Lung (tissue), 12 donors: Measurements from ENCODE around the gene CEACAM16. TPM values are rescaled to one million over a fixed set of nuclear protein-coding genes. Genes with fewer than 3 reads are reported as not detected.

Experiments used
- ATAC-seq: fragments of 200-7000 bp; cut with Tn5 transposase; one replicate; pipeline ENCODE4 v1.9.1; 2020; ENCODE audit warnings: moderate number of reproducible peaks; ENCODE audit not compliant: insufficient read depth, low FRiP score
- DNase-seq, 3 donors: peaks; one replicate each; pipeline ENCODE4 v3.0.0-alpha.2; 2013 to 2017
- H3K27ac ChIP-seq, 2 donors: one replicate each; pipeline ENCODE4 v1.5.1; 2013; ENCODE audit warnings: mild to moderate bottlenecking in 2 of 2, moderate library complexity in 2 of 2, control low read depth in 1 of 2, inconsistent platforms in 1 of 2, low read depth in 1 of 2, low read length in 1 of 2
- H3K27me3 ChIP-seq, 3 donors: one replicate each; pipeline ENCODE4 v1.5.1; 2013; ENCODE audit warnings: low read length in 2 of 3; ENCODE audit not compliant: control insufficient read depth in 3 of 3, insufficient read depth in 3 of 3
- H3K36me3 ChIP-seq, 4 donors: one replicate each; pipeline ENCODE4 v1.5.1; 2013; ENCODE audit warnings: low read length in 4 of 4, mild to moderate bottlenecking in 1 of 4, moderate library complexity in 1 of 4; ENCODE audit not compliant: control insufficient read depth in 4 of 4, insufficient read depth in 4 of 4
- H3K4me1 ChIP-seq, 5 donors: one replicate each; pipeline ENCODE4 v1.5.1; 2013; ENCODE audit warnings: low read length in 5 of 5, mild to moderate bottlenecking in 2 of 5, moderate library complexity in 1 of 5; ENCODE audit not compliant: control insufficient read depth in 5 of 5, insufficient read depth in 5 of 5
- H3K4me3 ChIP-seq: one replicate; pipeline ENCODE4 v1.5.1; 2013; ENCODE audit warnings: mild to moderate bottlenecking, control low read depth, moderate library complexity
- H3K9ac ChIP-seq, 2 donors: one replicate each; pipeline ENCODE4 v1.5.1; 2013; ENCODE audit warnings: low read length in 2 of 2, control low read depth in 1 of 2; ENCODE audit not compliant: insufficient read depth in 1 of 2
- H3K9me3 ChIP-seq, 4 donors: one replicate each; pipeline ENCODE4 v1.5.1; 2013; ENCODE audit warnings: low read length in 3 of 4, mild to moderate bottlenecking in 1 of 4, moderate library complexity in 1 of 4; ENCODE audit not compliant: control insufficient read depth in 4 of 4, insufficient read depth in 3 of 4
- CTCF ChIP-seq: IDR thresholded peaks from 2 replicates; pipeline ENCODE4 v1.5.1; 2012; ENCODE audit warnings: mild to moderate bottlenecking; ENCODE audit errors: control extremely low read depth, extremely low read depth
- WGBS, 2 donors: extraction: QIAGEN DNeasy Blood & Tissue Kit; methylation state at CpG; one replicate each; pipeline ENCODE4 v1.1.7; 2013; 5-methylcytosine and 5-hydroxymethylcytosine counted together
- polyA plus RNA-seq, 2 donors: library from polyadenylated mRNA; stranded (reverse); fragments of 200-250 nt; gene quantifications; one replicate each; pipeline ENCODE4 v1.2.1, GENCODE V29; 2013
- total RNA-seq, 2 donors: library from RNA; depleted of rRNA in 1 of 2; stranded (reverse); fragments of >200 nt in 1 of 2; gene quantifications; one replicate each; pipeline ENCODE4 v1.2.1, GENCODE V29; 2014 to 2021
- donor health status: control.
- donor health status: control.
- donor health status: Bipolar disorder and iron deficiency.
- donor health status: healthy.
- donor health status: DM: yes; HTN: yes; CAD: no.

The CEACAM16 gene
- total and polyA plus RNA-seq, 4 donors: 0.26 TPM; not detected in 3

DNA sequence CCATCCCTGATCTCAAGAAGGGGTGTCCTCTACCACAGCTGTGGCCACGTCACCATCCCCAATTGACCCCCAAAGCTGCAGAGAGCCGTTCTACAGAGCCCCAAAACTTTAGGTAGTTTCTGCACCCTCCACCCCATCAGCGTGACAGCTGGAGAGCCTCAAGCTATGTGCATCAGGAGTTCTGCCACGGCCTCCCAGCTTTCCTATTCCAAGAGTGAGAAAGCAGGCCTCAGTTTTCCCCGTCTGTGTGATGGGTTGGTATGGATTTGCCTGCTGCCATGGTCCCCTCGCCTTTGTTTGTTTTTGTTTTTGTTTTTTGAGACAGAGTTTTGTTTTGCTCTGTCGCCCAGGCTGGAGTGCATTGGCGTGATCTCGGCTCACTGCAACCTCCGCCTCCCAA, 51.0 kb downstream of the CEACAM16 start:
- Histone ChIP-seq H3K4me3 (peak overlapping the region; percentile 67), H3K36me3 (peaks cover 0 to 12% (median 1%) of the 10 kb centered on the region in 4 donors), H3K27ac (peak overlapping the region; percentile 86 to 91), H3K4me1 (peaks cover 13 to 43% (median 15%) of the 10 kb centered on the region in 5 donors), H3K9ac (no peak overlapping the region), H3K27me3 (no peaks in the 10 kb centered on the region), H3K9me3 (no peaks in the 10 kb centered on the region)
- WGBS, 2 donors: 64 to 78% methylated on average over 10 of the region's 10 CpGs
- no peak for DNase-seq
- TF ChIP-seq CTCF: no peak
- ATAC-seq: no peak

DNA sequence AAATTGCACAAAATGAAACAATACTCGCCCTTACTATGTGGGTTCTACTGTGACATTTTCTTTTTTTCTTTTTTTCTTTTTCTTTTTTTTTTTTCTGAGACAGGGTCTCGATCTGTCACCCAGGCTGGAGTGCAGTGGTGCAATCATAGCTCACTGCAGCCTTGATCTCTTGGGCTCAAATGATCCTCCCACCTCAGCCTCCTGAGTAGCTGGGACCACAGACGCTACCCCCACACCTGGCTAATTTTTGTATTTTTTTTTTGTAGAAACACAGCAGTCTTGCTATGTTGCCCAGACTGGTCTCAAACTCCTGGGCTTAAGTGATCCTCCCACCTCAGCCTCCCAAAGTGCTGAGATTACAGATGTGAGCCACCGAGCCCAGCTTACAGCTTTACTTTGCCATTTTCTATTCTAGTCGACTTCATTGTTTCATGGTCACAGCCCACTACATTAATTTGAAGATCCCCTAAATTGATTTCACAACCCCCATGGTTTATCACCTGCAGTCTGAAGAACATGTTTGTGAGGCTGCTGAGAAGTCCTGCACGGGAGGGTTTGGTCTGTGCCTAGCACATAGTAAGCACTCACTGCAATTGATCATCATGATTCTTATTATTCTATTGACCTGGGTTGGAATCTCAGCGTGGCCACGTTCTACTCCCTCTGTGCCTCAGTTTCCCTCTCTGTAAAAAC, 53.3 kb downstream of the CEACAM16 start:
- no peak for TF ChIP-seq CTCF
- H3K27ac ChIP-seq: peak overlapping the region in 1 of 2 donors; percentile 69
- H3K36me3 ChIP-seq: peaks cover 0 to 18% (median 1%) of the 10 kb centered on the region in 4 donors
- WGBS, 2 donors: 55 to 57% methylated on average over 8 of the region's 8 CpGs
- H3K4me1 ChIP-seq: peaks cover 15 to 44% (median 28%) of the 10 kb centered on the region in 5 donors
- peak overlapping the region; percentile 6 for H3K4me3 ChIP-seq
- DNase-seq (no peak), ATAC-seq (no peak)
- H3K27me3 ChIP-seq: no peaks in the 10 kb centered on the region
- no peak overlapping the region for H3K9ac ChIP-seq
- H3K9me3 ChIP-seq: no peaks in the 10 kb centered on the region

GRCh38 chr19:44752816-44753625, 54.1 kb downstream of the CEACAM16 start:
- Histone ChIP-seq H3K4me1 (peaks cover 10 to 43% (median 28%) of the 10 kb centered on the region in 5 donors), H3K4me3 (peak overlapping the region; percentile 6), H3K9me3 (no peaks in the 10 kb centered on the region), H3K36me3 (peaks cover 0 to 25% (median 1%) of the 10 kb centered on the region in 4 donors), H3K27me3 (no peaks in the 10 kb centered on the region), H3K27ac (peak overlapping the region; percentile 87 to 98), H3K9ac (peak overlapping the region in 1 of 2 donors; percentile 26)
- DNase-seq (peak; percentile 89 to 94 (median 93)), ATAC-seq (peak; percentile 66)
- 9 to 10% methylated on average over 18 of the region's 18 CpGs for WGBS, 2 donors
- TF ChIP-seq CTCF: no peak
